Tibial nerve (tissue), 4 donors: ENCODE results near the gene OTOP2. TPM values are rescaled to one million over a fixed set of nuclear protein-coding genes. Genes with fewer than 3 reads are reported as not detected.

Experiments used
- DNase-seq, 2 donors: peaks; one replicate each; pipeline ENCODE4 v3.0.0-alpha.2; 2019; ENCODE audit warnings: low spot score in 2 of 2
- H3K27ac ChIP-seq, 4 donors: fragments of 200-600 bp; sonication (generic) in 3 of 4; one replicate each; pipeline ENCODE4 v1.5.1; 2017 to 2019; ENCODE audit warnings: mild to moderate bottlenecking in 1 of 4
- H3K27me3 ChIP-seq, 2 donors: fragments of 200-600 bp; sonication (generic) in 1 of 2; one replicate each; pipeline versions ENCODE4 v1.5.1 to v1.6.0; 2017 to 2019
- H3K36me3 ChIP-seq, 3 donors: fragments of 200-600 bp; sonication (generic); one replicate each; pipeline ENCODE4 v1.5.1; 2018 to 2019
- H3K4me1 ChIP-seq, 4 donors: fragments of 200-600 bp; sonication (generic) in 3 of 4; one replicate each; pipeline ENCODE4 v1.5.1; 2017 to 2019
- H3K4me3 ChIP-seq, 4 donors: fragments of 200-600 bp; sonication (generic) in 3 of 4; one replicate each; pipeline ENCODE4 v1.5.1; 2017 to 2019; ENCODE audit warnings: mild to moderate bottlenecking in 1 of 4, moderate library complexity in 1 of 4
- H3K9me3 ChIP-seq, 4 donors: fragments of 200-600 bp; sonication (generic) in 3 of 4; one replicate each; pipeline ENCODE4 v1.5.1; 2017 to 2019
- CTCF ChIP-seq, 5 experiments: fragments of 200-600 bp in 3 of 5; fragments of 450-650 bp in 2 of 5; sonication (generic) in 3 of 5; IDR thresholded peaks; one replicate each; pipeline ENCODE4 v1.5.1; 2016 to 2019; ENCODE audit warnings: antibody characterized with exemption in 5 of 5, mild to moderate bottlenecking in 3 of 5, moderate library complexity in 2 of 5
- EP300 ChIP-seq, 2 donors: sonication (generic); formaldehyde crosslinking; IDR thresholded peaks; one replicate each; pipeline ENCODE4 v1.6.1; 2017; ENCODE audit warnings: antibody characterized with exemption in 2 of 2, mild to moderate bottlenecking in 1 of 2
- POLR2A ChIP-seq, 2 donors: fragments of 450-650 bp; IDR thresholded peaks; one replicate each; pipeline ENCODE4 v1.6.1; 2017; ENCODE audit warnings: antibody characterized with exemption in 2 of 2, mild to moderate bottlenecking in 2 of 2, moderate library complexity in 2 of 2
- WGBS, 2 donors: methylation state at CpG; one replicate each; pipeline ENCODE4 v1.1.5; 2018; 5-methylcytosine and 5-hydroxymethylcytosine counted together
- total RNA-seq, 4 donors: library from RNA; depleted of rRNA; stranded (reverse); fragments of >200 nt; gene quantifications; one replicate each; pipeline ENCODE4 v1.1.0, GENCODE V29; 2016

OTOP2 gene
- total RNA-seq, 4 donors from 2014 or later = not detected

- no peak for DNase-seq
- TF ChIP-seq CTCF (IDR thresholded peaks at IDR 0.05) = no peak
- no peak for TF ChIP-seq POLR2A (IDR thresholded peaks at IDR 0.05)
- TF ChIP-seq EP300 (IDR thresholded peaks at IDR 0.05) = no peak
- H3K27me3 ChIP-seq = peaks cover 0 to 85% of the 10 kb centered on the region in 2 donors
- WGBS, 2 donors = 82 to 94% methylated on average over 5 of the region's 5 CpGs
- H3K27ac ChIP-seq = no peak overlapping the region
- no peak overlapping the region for H3K4me3 ChIP-seq
- H3K9me3 ChIP-seq = no peaks in the 10 kb centered on the region
- peaks cover 0 to 42% (median 16%) of the 10 kb centered on the region in 4 donors for H3K4me1 ChIP-seq
- H3K36me3 ChIP-seq = no peaks in the 10 kb centered on the region
These were observed 5.2 kb upstream of the OTOP2 start for GRCh38 chr17:74918906-74919305.

GRCh38 chr17:74919440-74920305, 4.4 kb upstream of the OTOP2 start:
- WGBS, 2 donors = 68 to 87% methylated on average over 37 to 48 of the region's 67 CpGs
- Histone ChIP-seq H3K27ac (no peak overlapping the region), H3K4me1 (peaks cover 0 to 49% (median 20%) of the 10 kb centered on the region in 4 donors), H3K27me3 (peaks cover 0 to 93% of the 10 kb centered on the region in 2 donors), H3K36me3 (no peaks in the 10 kb centered on the region), H3K9me3 (no peaks in the 10 kb centered on the region), H3K4me3 (no peak overlapping the region)
- no peak for DNase-seq
- no peak for TF ChIP-seq CTCF (IDR thresholded peaks at IDR 0.05)
- no peak for TF ChIP-seq POLR2A (IDR thresholded peaks at IDR 0.05)
- TF ChIP-seq EP300 (IDR thresholded peaks at IDR 0.05) = no peak

GRCh38 chr17:74920306-74920620, 3.8 kb upstream of the OTOP2 start:
- WGBS, 2 donors = 75 to 90% methylated on average over 22 to 27 of the region's 27 CpGs
- no peak overlapping the region for H3K4me3 ChIP-seq
- H3K9me3 ChIP-seq = no peaks in the 10 kb centered on the region
- no peak for TF ChIP-seq POLR2A (IDR thresholded peaks at IDR 0.05)
- no peak for TF ChIP-seq CTCF (IDR thresholded peaks at IDR 0.05)
- no peak for TF ChIP-seq EP300 (IDR thresholded peaks at IDR 0.05)
- peaks cover 0 to 94% of the 10 kb centered on the region in 2 donors for H3K27me3 ChIP-seq
- DNase-seq = no peak
- peaks cover 0 to 51% (median 21%) of the 10 kb centered on the region in 4 donors for H3K4me1 ChIP-seq
- H3K36me3 ChIP-seq = no peaks in the 10 kb centered on the region
- H3K27ac ChIP-seq = no peak overlapping the region

- Histone ChIP-seq H3K4me3 (no peak overlapping the region), H3K27ac (no peak overlapping the region), H3K4me1 (peaks cover 0 to 51% (median 21%) of the 10 kb centered on the region in 4 donors), H3K36me3 (no peaks in the 10 kb centered on the region), H3K27me3 (peaks cover 0 to 96% of the 10 kb centered on the region in 2 donors), H3K9me3 (no peaks in the 10 kb centered on the region)
- 46 to 62% methylated on average over 6 of the region's 6 CpGs for WGBS, 2 donors
- DNase-seq = no peak
- TF ChIP-seq CTCF (IDR thresholded peaks at IDR 0.05) = no peak
- TF ChIP-seq EP300 (IDR thresholded peaks at IDR 0.05) = no peak
- no peak for TF ChIP-seq POLR2A (IDR thresholded peaks at IDR 0.05)
These were observed 3.4 kb upstream of the OTOP2 start for GRCh38 chr17:74920642-74921025.

GRCh38 chr17:74921026-74921681, 2.9 kb upstream of the OTOP2 start:
- peaks cover 0 to 51% (median 21%) of the 10 kb centered on the region in 4 donors for H3K4me1 ChIP-seq
- TF ChIP-seq EP300 (IDR thresholded peaks at IDR 0.05) (no peak), POLR2A (IDR thresholded peaks at IDR 0.05) (no peak)
- 23 to 34% methylated on average over 17 to 19 of the region's 19 CpGs for WGBS, 2 donors
- H3K4me3 ChIP-seq = no peak overlapping the region
- no peaks in the 10 kb centered on the region for H3K9me3 ChIP-seq
- H3K27ac ChIP-seq = no peak overlapping the region
- no peak for DNase-seq
- peaks cover 0 to 96% of the 10 kb centered on the region in 2 donors for H3K27me3 ChIP-seq
- no peaks in the 10 kb centered on the region for H3K36me3 ChIP-seq
